ENCODE results near the gene NEMP1.

NEMP1 gene

DNA sequence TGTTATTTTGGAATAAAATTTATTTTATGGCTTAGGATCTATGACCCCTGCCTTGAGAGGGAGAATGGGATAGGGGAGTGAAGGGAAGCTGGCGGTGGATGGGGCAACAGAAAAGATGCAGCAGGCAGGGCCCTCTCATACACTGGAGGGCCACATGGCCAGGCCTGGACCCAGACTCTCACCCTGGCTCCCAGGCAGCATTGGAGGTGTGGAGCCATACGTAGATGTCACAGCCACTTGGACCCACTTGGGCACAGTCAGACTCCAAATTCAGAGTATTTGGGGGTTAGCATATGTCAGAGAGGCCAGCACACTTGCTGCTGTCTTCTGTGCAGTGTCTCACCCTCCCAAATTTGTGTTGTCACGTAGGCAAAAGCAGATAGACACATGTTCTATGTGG, 16.8 kb upstream of the NEMP1 start:
- peaks cover 21% of the 10 kb centered on the region for H3K79me2 ChIP-seq (ENCODE audit: control insufficient read depth, insufficient read depth, low read length, unreplicated experiment)
- H3K4me3 ChIP-seq (ENCODE audit: low read depth, low read length) = no peak overlapping the region
- peaks cover 26% of the 10 kb centered on the region for H3K36me3 ChIP-seq (ENCODE audit: insufficient read depth, low read length)
- no peak overlapping the region for H2AFZ ChIP-seq (ENCODE audit: low read length, unreplicated experiment)
- no peaks in the 10 kb centered on the region for H3K27me3 ChIP-seq (ENCODE audit: insufficient read depth, low read length)
- H3K4me1 ChIP-seq (ENCODE audit: control insufficient read depth, insufficient read depth, low read length, unreplicated experiment) = peaks cover 41% of the 10 kb centered on the region
- H3K27ac ChIP-seq (ENCODE audit: low read depth, low read length) = peak overlapping the region; percentile 68

DNA sequence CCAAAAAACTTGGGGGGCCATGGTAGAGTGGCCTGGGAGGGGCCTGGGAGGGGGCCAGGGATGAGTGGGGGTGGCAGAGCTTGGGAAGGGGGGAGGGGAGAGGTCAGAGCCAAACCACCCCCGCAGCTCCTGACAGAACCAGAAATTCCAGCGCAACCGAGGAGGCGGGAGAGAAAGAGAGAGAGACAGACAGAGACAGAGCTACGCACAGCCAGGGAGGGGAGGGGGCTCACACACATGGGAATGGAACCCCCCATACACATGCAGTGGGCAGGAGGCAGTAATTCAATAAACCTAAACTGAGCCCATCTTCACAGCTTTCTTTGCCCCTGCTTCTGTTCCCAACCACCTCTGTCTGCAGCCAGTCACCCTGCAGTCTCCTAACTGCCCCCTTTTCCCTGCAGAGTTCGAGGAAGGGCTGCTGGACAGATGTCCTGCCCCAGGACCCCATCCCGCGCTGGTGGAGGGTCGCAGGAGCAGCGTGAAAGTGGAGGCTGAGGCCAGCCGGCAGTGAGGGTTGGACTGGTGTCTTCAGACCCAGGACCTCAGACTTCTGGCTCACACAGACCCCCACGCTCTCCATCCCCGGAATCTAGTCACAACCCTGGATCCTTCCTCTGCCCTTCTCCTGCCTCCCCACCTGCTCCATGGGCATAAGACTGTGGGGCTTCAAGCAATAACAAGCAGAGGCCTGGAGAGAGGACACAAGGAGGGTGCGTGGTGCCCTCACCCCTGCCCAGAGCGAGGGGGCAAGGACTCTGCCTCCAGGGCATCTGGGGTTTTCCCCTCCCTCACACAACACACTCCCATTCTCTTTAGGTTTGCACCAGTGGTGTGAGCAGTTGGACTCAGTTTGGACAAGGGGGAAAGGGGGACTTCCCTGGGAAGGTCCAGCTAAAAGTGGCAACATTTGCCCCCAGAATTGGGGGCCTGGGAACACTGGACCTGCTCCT, 15.9 kb upstream of the NEMP1 start:
- Histone ChIP-seq H3K27me3 (ENCODE audit: insufficient read depth, low read length) (no peaks in the 10 kb centered on the region), H2AFZ (ENCODE audit: low read length, unreplicated experiment) (no peak overlapping the region), H3K36me3 (ENCODE audit: insufficient read depth, low read length) (peaks cover 26% of the 10 kb centered on the region), H3K4me3 (ENCODE audit: low read depth, low read length) (0 out of 2 replicates have a peak overlapping the region, but pooled peaks have one; percentile 8), H3K79me2 (ENCODE audit: control insufficient read depth, insufficient read depth, low read length, unreplicated experiment) (peaks cover 29% of the 10 kb centered on the region), H3K4me1 (ENCODE audit: control insufficient read depth, insufficient read depth, low read length, unreplicated experiment) (peaks cover 41% of the 10 kb centered on the region), H3K27ac (ENCODE audit: low read depth, low read length) (peak overlapping the region; percentile 68)

DNA sequence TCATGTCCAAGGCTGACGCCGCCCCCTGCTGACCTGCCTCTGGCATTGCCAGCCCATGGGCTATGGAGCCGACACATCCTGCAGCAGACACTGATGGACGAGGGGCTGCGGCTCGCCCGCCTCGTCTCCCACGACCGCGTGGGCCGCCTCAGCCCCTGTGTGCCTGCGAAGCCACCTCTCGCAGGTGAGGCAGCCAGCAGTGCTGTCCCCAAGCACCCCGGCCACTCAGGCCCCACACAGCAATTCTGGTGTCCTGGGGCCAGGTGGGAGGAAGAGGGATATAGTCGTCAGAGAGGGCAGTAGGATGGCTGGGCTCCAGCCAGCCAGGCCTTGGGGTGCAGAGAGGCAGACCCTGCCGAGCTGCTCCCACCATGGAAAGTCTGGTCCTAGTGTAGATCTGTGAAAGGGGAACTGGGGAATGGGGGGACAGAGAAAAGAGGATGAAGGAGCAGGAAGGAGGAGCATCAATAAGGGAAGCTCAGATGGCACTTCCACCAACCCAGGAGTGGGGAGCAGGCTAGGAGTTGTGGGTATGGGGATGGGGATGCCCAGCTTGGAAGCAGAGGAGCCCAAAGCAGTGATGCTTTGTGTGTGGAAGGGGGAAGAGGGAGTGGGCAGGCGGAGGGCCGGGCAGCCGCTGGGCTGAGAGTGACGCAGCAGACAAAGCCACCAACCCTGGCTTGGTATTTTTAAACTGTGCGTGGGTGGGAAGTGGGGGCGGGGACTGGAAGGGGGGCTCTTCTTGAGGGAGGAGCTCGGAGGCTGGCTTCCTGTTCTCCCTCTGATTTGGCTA, 15.0 kb upstream of the NEMP1 start:
- Histone ChIP-seq H3K27me3 (ENCODE audit: insufficient read depth, low read length) (no peaks in the 10 kb centered on the region), H3K79me2 (ENCODE audit: control insufficient read depth, insufficient read depth, low read length, unreplicated experiment) (peaks cover 33% of the 10 kb centered on the region), H3K27ac (ENCODE audit: low read depth, low read length) (peak overlapping the region; percentile 68), H2AFZ (ENCODE audit: low read length, unreplicated experiment) (no peak overlapping the region), H3K4me3 (ENCODE audit: low read depth, low read length) (peak overlapping the region; percentile 13; the same call in 1 of the 2 replicates), H3K36me3 (ENCODE audit: insufficient read depth, low read length) (peaks cover 20% of the 10 kb centered on the region), H3K4me1 (ENCODE audit: control insufficient read depth, insufficient read depth, low read length, unreplicated experiment) (peaks cover 41% of the 10 kb centered on the region)

- H2AFZ ChIP-seq (ENCODE audit: low read length, unreplicated experiment) = no peak overlapping the region
- H3K4me3 ChIP-seq (ENCODE audit: low read depth, low read length) = peak overlapping the region; percentile 18; the same call in 1 of the 2 replicates
- H3K79me2 ChIP-seq (ENCODE audit: control insufficient read depth, insufficient read depth, low read length, unreplicated experiment) = peaks cover 33% of the 10 kb centered on the region
- H3K27ac ChIP-seq (ENCODE audit: low read depth, low read length) = peak overlapping the region; percentile 35
- H3K27me3 ChIP-seq (ENCODE audit: insufficient read depth, low read length) = no peaks in the 10 kb centered on the region
- H3K36me3 ChIP-seq (ENCODE audit: insufficient read depth, low read length) = peaks cover 14% of the 10 kb centered on the region; the same call in 1 of the 2 replicates
- peaks cover 41% of the 10 kb centered on the region for H3K4me1 ChIP-seq (ENCODE audit: control insufficient read depth, insufficient read depth, low read length, unreplicated experiment)
Observed at GRCh38 chr12:57092876-57093414, 14.4 kb upstream of the NEMP1 start.

GRCh38 chr12:57092529-57092862, 13.9 kb upstream of the NEMP1 start:
- Histone ChIP-seq H2AFZ (ENCODE audit: low read length, unreplicated experiment) (no peak overlapping the region), H3K36me3 (ENCODE audit: insufficient read depth, low read length) (peaks cover 11% of the 10 kb centered on the region; the same call in 1 of the 2 replicates), H3K4me1 (ENCODE audit: control insufficient read depth, insufficient read depth, low read length, unreplicated experiment) (peaks cover 41% of the 10 kb centered on the region), H3K27ac (ENCODE audit: low read depth, low read length) (peak overlapping the region; percentile 35), H3K27me3 (ENCODE audit: insufficient read depth, low read length) (no peaks in the 10 kb centered on the region), H3K4me3 (ENCODE audit: low read depth, low read length) (peak overlapping the region; percentile 18; the same call in 1 of the 2 replicates), H3K79me2 (ENCODE audit: control insufficient read depth, insufficient read depth, low read length, unreplicated experiment) (peaks cover 33% of the 10 kb centered on the region)

DNA sequence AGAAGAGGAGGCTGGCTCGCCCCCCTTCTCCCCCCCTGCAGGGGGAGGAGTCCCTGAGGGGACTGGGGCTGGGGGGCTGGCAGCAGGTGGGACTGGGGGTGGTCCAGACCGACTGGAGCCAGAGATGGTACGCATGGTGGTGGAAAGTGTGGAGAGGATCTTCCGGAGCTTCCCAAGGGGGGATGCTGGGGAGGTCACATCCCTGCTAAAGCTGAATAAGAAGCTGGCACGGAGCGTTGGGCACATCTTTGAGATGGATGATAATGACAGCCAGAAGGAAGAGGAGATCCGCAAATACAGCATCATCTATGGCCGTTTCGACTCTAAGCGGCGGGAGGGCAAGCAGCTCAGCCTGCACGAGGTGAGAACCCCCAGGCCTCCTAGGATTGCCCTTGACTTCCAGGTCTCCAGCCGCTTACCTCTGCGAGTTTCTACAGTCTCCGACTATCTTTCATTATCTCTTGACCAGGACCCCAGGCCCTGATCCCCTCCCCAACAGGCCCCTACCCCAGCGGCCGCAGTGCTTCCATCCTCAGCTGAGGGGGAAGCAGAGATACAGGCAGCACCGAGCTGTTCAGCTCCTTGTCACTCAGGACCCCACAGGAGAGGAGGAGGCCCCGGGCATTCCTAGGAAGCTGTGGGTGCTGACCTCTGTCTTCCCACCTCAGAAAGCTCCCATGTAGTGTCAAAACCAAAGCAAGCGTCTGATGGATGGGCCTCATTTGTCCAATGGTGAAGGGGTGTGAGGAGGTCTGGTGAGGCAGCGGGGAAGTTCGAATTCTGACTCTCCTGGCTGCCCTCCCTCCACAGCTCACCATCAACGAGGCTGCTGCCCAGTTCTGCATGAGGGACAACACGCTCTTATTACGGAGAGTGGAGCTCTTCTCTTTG, 13.3 kb upstream of the NEMP1 start:
- H3K27me3 ChIP-seq (ENCODE audit: insufficient read depth, low read length) = no peaks in the 10 kb centered on the region
- H3K36me3 ChIP-seq (ENCODE audit: insufficient read depth, low read length) = peaks cover 11% of the 10 kb centered on the region; the same call in 1 of the 2 replicates
- peaks cover 33% of the 10 kb centered on the region for H3K79me2 ChIP-seq (ENCODE audit: control insufficient read depth, insufficient read depth, low read length, unreplicated experiment)
- H2AFZ ChIP-seq (ENCODE audit: low read length, unreplicated experiment) = no peak overlapping the region
- peak overlapping the region; percentile 80 for H3K4me3 ChIP-seq (ENCODE audit: low read depth, low read length)
- H3K27ac ChIP-seq (ENCODE audit: low read depth, low read length) = peak overlapping the region; percentile 35
- peaks cover 41% of the 10 kb centered on the region for H3K4me1 ChIP-seq (ENCODE audit: control insufficient read depth, insufficient read depth, low read length, unreplicated experiment)

DNA sequence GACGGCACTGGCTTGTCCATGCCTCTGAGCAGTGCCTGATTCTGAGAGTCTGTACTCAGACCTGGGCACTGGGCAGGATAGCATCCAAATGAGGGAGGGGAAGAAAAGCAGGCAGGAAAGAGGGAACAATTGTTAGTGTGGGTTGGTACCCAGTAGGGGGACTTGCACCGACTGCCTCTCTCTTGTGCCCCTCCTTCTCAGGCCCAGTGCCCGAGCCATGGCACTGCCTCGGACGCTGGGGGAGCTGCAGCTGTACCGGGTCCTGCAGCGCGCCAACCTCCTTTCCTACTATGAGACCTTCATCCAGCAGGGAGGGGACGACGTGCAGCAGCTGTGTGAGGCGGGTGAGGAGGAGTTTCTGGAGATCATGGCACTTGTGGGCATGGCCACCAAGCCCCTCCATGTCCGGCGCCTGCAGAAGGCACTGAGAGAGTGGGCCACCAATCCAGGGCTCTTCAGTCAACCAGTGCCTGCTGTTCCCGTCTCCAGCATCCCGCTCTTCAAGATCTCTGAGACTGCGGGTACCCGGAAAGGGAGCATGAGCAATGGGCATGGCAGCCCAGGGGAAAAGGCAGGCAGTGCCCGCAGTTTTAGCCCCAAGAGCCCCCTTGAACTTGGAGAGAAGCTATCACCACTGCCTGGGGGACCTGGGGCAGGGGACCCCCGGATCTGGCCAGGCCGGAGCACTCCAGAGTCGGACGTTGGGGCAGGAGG, 12.5 kb upstream of the NEMP1 start:
- Histone ChIP-seq H2AFZ (ENCODE audit: low read length, unreplicated experiment) (no peak overlapping the region), H3K36me3 (ENCODE audit: insufficient read depth, low read length) (peaks cover 11% of the 10 kb centered on the region; the same call in 1 of the 2 replicates), H3K27ac (ENCODE audit: low read depth, low read length) (peak overlapping the region; percentile 4; the same call in 1 of the 2 replicates), H3K4me3 (ENCODE audit: low read depth, low read length) (peak overlapping the region; percentile 80), H3K27me3 (ENCODE audit: insufficient read depth, low read length) (no peaks in the 10 kb centered on the region), H3K4me1 (ENCODE audit: control insufficient read depth, insufficient read depth, low read length, unreplicated experiment) (peaks cover 42% of the 10 kb centered on the region), H3K79me2 (ENCODE audit: control insufficient read depth, insufficient read depth, low read length, unreplicated experiment) (peaks cover 33% of the 10 kb centered on the region)

DNA sequence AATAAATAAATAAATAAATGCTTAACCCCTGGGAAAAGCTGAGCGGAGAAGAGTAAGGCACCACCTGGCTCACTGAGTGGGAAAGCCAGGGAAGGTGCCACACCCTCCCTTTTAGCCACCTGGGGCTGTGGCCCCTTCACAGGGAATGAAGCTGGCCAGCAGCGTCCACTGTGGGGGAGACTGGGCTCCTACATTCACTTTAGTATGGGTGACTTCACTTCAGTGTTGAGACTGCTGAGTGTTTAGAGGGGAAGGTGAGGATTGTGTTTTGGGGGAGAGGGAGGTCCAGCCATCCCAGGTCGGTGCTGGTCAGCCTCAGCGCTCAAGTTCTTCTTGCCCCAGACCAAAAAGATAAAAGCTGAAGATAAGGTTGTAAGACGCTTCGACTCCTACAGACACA, 11.9 kb upstream of the NEMP1 start:
- Histone ChIP-seq H3K4me1 (ENCODE audit: control insufficient read depth, insufficient read depth, low read length, unreplicated experiment) (peaks cover 48% of the 10 kb centered on the region), H3K27me3 (ENCODE audit: insufficient read depth, low read length) (no peaks in the 10 kb centered on the region), H3K36me3 (ENCODE audit: insufficient read depth, low read length) (peaks cover 11% of the 10 kb centered on the region; the same call in 1 of the 2 replicates), H3K4me3 (ENCODE audit: low read depth, low read length) (peak overlapping the region; percentile 80), H2AFZ (ENCODE audit: low read length, unreplicated experiment) (no peak overlapping the region), H3K79me2 (ENCODE audit: control insufficient read depth, insufficient read depth, low read length, unreplicated experiment) (peaks cover 33% of the 10 kb centered on the region), H3K27ac (ENCODE audit: low read depth, low read length) (peak overlapping the region; percentile 4; the same call in 1 of the 2 replicates)

All from ACC112 (cell line).